KOPT-K1 (cell line): ENCODE data around the gene HNF1B.

Source experiments
- H3K27ac ChIP-seq: fragments of 200-600 bp; sonication (generic); 2 replicates; pipeline ENCODE4 v1.5.1; 2016; ENCODE audit warnings: antibody characterized with exemption, mild to moderate bottlenecking, low read depth, low read length; ENCODE audit not compliant: poor library complexity, severe bottlenecking
- H3K36me3 ChIP-seq: fragments of 200-600 bp; sonication (generic); 2 replicates; pipeline ENCODE4 v1.5.1; 2017; ENCODE audit warnings: antibody characterized with exemption, mild to moderate bottlenecking, low read length, moderate library complexity; ENCODE audit not compliant: insufficient read depth
- H3K9me3 ChIP-seq: fragments of 200-600 bp; sonication (generic); 2 replicates; pipeline ENCODE4 v1.5.1; 2017; ENCODE audit warnings: antibody characterized with exemption, low read length, mild to moderate bottlenecking; ENCODE audit not compliant: insufficient read depth, poor library complexity, severe bottlenecking

The HNF1B gene

GRCh38 chr17:37770631-37771518, 26.0 kb upstream of the HNF1B start:
- H3K27ac ChIP-seq = no peak overlapping the region
- H3K9me3 ChIP-seq = no peaks in the 10 kb centered on the region

GRCh38 chr17:37769050-37769449, 24.2 kb upstream of the HNF1B start:
- no peaks in the 10 kb centered on the region for H3K9me3 ChIP-seq
- H3K27ac ChIP-seq = no peak overlapping the region
- H3K36me3 ChIP-seq = no peaks in the 10 kb centered on the region

More at GRCh38 chr17:37770631-37771518, 26.0 kb upstream of the HNF1B start:
- H3K36me3 ChIP-seq = no peaks in the 10 kb centered on the region

GRCh38 chr17:37768438-37768837, 23.6 kb upstream of the HNF1B start:
- Histone ChIP-seq H3K9me3 (no peaks in the 10 kb centered on the region), H3K36me3 (no peaks in the 10 kb centered on the region), H3K27ac (no peak overlapping the region)

- Histone ChIP-seq H3K27ac (no peak overlapping the region), H3K36me3 (no peaks in the 10 kb centered on the region), H3K9me3 (no peaks in the 10 kb centered on the region)
Measured at GRCh38 chr17:37766971-37767370, 22.1 kb upstream of the HNF1B start.

GRCh38 chr17:37764383-37764782, 19.5 kb upstream of the HNF1B start:
- Histone ChIP-seq H3K9me3 (no peaks in the 10 kb centered on the region), H3K36me3 (no peaks in the 10 kb centered on the region), H3K27ac (no peak overlapping the region)

- no peak overlapping the region for H3K27ac ChIP-seq
- no peaks in the 10 kb centered on the region for H3K9me3 ChIP-seq
- H3K36me3 ChIP-seq = no peaks in the 10 kb centered on the region
Measured at GRCh38 chr17:37762666-37763065, 17.8 kb upstream of the HNF1B start.

GRCh38 chr17:37761961-37762360, 17.1 kb upstream of the HNF1B start:
- Histone ChIP-seq H3K9me3 (no peaks in the 10 kb centered on the region), H3K27ac (no peak overlapping the region), H3K36me3 (no peaks in the 10 kb centered on the region)

GRCh38 chr17:37761059-37761458, 16.2 kb upstream of the HNF1B start:
- H3K9me3 ChIP-seq = no peaks in the 10 kb centered on the region
- no peaks in the 10 kb centered on the region for H3K36me3 ChIP-seq
- no peak overlapping the region for H3K27ac ChIP-seq

GRCh38 chr17:37759014-37759637, 14.3 kb upstream of the HNF1B start:
- no peak overlapping the region for H3K27ac ChIP-seq
- H3K36me3 ChIP-seq = no peaks in the 10 kb centered on the region
- H3K9me3 ChIP-seq = no peaks in the 10 kb centered on the region

- Histone ChIP-seq H3K36me3 (no peaks in the 10 kb centered on the region), H3K9me3 (no peaks in the 10 kb centered on the region), H3K27ac (no peak overlapping the region)
Measured at GRCh38 chr17:37756051-37756450, 11.2 kb upstream of the HNF1B start.

GRCh38 chr17:37755455-37755854, 10.6 kb upstream of the HNF1B start:
- Histone ChIP-seq H3K36me3 (no peaks in the 10 kb centered on the region), H3K27ac (no peak overlapping the region), H3K9me3 (no peaks in the 10 kb centered on the region)

GRCh38 chr17:37754363-37754762, 9.5 kb upstream of the HNF1B start:
- H3K36me3 ChIP-seq = no peaks in the 10 kb centered on the region
- no peaks in the 10 kb centered on the region for H3K9me3 ChIP-seq
- H3K27ac ChIP-seq = no peak overlapping the region

GRCh38 chr17:37752482-37752881, 7.6 kb upstream of the HNF1B start:
- no peaks in the 10 kb centered on the region for H3K9me3 ChIP-seq
- H3K27ac ChIP-seq = no peak overlapping the region
- no peaks in the 10 kb centered on the region for H3K36me3 ChIP-seq

- Histone ChIP-seq H3K9me3 (no peaks in the 10 kb centered on the region), H3K27ac (no peak overlapping the region), H3K36me3 (no peaks in the 10 kb centered on the region)
Measured at GRCh38 chr17:37750768-37751475, 6.1 kb upstream of the HNF1B start.

GRCh38 chr17:37750292-37750691, 5.4 kb upstream of the HNF1B start:
- Histone ChIP-seq H3K27ac (no peak overlapping the region), H3K9me3 (no peaks in the 10 kb centered on the region), H3K36me3 (no peaks in the 10 kb centered on the region)
